ENCODE data around the gene SCN9A. TPM values are rescaled to one million over a fixed set of nuclear protein-coding genes. Genes with fewer than 3 reads are reported as not detected.

The SCN9A gene
- total and polyA plus RNA-seq, 2 of the 4 experiments (the other 2 are of a cell fraction), result 40.1 to 135 TPM

GRCh38 chr2:166376488-166376828, 714 bp upstream of the SCN9A start:
- dilution Hi-C loops (cut with HindIII; ENCODE audit: low sequenced_read_pairs, unreplicated experiment), result no loop called here
- ChIA-PET POLR2A (ENCODE audit: unreplicated experiment) (no interaction called here), CTCF (interaction anchor here (0.6 to 1.5 kb wide), 2 partner anchors 16 to 31 kb away, joined by 4 read pairs; no protein-coding TSS in a partner anchor)
- Histone ChIP-seq H4K5ac (ENCODE audit: low read depth, low read length) (peak overlapping the region; percentile 29), H2AFZ (replicated peaks; ENCODE audit: low read length, poor library complexity) (peak overlapping the region; percentile 97), H3K4me3 (ENCODE audit: insufficient read depth, low read depth, low read length) (peak overlapping the region; percentile 77), H3K14ac (replicated peaks; ENCODE audit: low read depth, low read length) (peak overlapping the region; percentile 73; the same call in 1 of the 2 replicates), H2BK15ac (ENCODE audit: low read depth, low read length) (0 out of 3 replicates have a peak overlapping the region, but pooled peaks have one; percentile 94), H3K9ac (ENCODE audit: low read depth, low read length) (peak overlapping the region; percentile 70), H3K4me1 (ENCODE audit: control insufficient read depth, insufficient read depth, low read length) (peaks cover 5% of the 10 kb centered on the region), H3K4ac (ENCODE audit: low read depth, low read length) (peak overlapping the region; percentile 85), H2AK9ac (replicated peaks; ENCODE audit: low read depth, low read length, poor library complexity) (peak overlapping the region; percentile 67), H3K4me2 (ENCODE audit: low read depth, low read length) (peak overlapping the region; percentile 77), H3K9me3 (ENCODE audit: control insufficient read depth, insufficient read depth, low read length) (no peaks in the 10 kb centered on the region), H2BK5ac (ENCODE audit: low read depth, low read length, poor library complexity, severe bottlenecking) (peak overlapping the region; percentile 72), H2BK120ac (ENCODE audit: low read depth, low read length) (peak overlapping the region; percentile 89), H4K91ac (ENCODE audit: insufficient read depth, low read depth, low read length) (peak overlapping the region; percentile 81), H3K56ac (ENCODE audit: extremely low read depth, insufficient read depth, low read length) (peak overlapping the region; percentile 21; the same call in 1 of the 2 replicates), H3K18ac (ENCODE audit: low read depth, low read length) (peak overlapping the region; percentile 19; the same call in 1 of the 2 replicates), H2AK5ac (ENCODE audit: low read depth, low read length) (no peak overlapping the region), H3K27ac (ENCODE audit: insufficient read depth, low read length) (peak overlapping the region; percentile 68), H3K27me3 (ENCODE audit: control insufficient read depth, insufficient read depth, low read length) (no peaks in the 10 kb centered on the region), H3K79me1 (ENCODE audit: low read depth in 1 of 2, low read length in 2 of 2) (peaks cover 4 to 17% of the 10 kb centered on the region in 2 experiments), H3K9me1 (ENCODE audit: insufficient read depth, low read length) (no peaks in the 10 kb centered on the region), H4K20me1 (ENCODE audit: insufficient read depth, low read length) (no peaks in the 10 kb centered on the region), H2BK20ac (ENCODE audit: low read depth, low read length) (peak overlapping the region; percentile 66; the same call in 1 of the 2 replicates), H4K8ac (ENCODE audit: low read depth in 2 of 2, low read length in 2 of 2) (peak overlapping the region; percentile 84 to 88; a peak in 3 of 4 replicates), H3K23ac (ENCODE audit: low read depth, low read length) (peak overlapping the region; percentile 68), H3K36me3 (ENCODE audit: control insufficient read depth, insufficient read depth, low read length) (no peaks in the 10 kb centered on the region)
- TF ChIP-seq RFX5 (IDR thresholded peaks at IDR 0.05; ENCODE audit: low read depth, low read length) (no peak), MXI1 (IDR thresholded peaks at IDR 0.05; ENCODE audit: borderline replicate concordance, low read depth, low read length) (no peak), RAD21 (IDR thresholded peaks at IDR 0.05; ENCODE audit: low read length) (no peak), RCOR1 (IDR thresholded peaks at IDR 0.05; ENCODE audit: insufficient replicate concordance, low read length) (no peak), USF2 (IDR thresholded peaks at IDR 0.05; ENCODE audit: low read depth, low read length) (no peak), BHLHE40 (IDR thresholded peaks at IDR 0.05; ENCODE audit: low read depth, low read length) (no peak), MAFK (IDR thresholded peaks at IDR 0.05; ENCODE audit: low read depth, low read length) (no peak), NFE2L2 (IDR thresholded peaks at IDR 0.05; ENCODE audit: low read depth, low read length) (no peak)
- TF ChIP-seq, protein P1, sequence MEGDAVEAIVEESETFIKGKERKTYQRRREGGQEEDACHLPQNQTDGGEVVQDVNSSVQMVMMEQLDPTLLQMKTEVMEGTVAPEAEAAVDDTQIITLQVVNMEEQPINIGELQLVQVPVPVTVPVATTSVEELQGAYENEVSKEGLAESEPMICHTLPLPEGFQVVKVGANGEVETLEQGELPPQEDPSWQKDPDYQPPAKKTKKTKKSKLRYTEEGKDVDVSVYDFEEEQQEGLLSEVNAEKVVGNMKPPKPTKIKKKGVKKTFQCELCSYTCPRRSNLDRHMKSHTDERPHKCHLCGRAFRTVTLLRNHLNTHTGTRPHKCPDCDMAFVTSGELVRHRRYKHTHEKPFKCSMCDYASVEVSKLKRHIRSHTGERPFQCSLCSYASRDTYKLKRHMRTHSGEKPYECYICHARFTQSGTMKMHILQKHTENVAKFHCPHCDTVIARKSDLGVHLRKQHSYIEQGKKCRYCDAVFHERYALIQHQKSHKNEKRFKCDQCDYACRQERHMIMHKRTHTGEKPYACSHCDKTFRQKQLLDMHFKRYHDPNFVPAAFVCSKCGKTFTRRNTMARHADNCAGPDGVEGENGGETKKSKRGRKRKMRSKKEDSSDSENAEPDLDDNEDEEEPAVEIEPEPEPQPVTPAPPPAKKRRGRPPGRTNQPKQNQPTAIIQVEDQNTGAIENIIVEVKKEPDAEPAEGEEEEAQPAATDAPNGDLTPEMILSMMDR (conservative IDR thresholded peaks at IDR 0.05; ENCODE audit: low read depth, low read length), result no peak
- DNase-seq, result no peak
- in situ Hi-C loops (cut with MboI; ENCODE audit: low sequenced_read_pairs), result no loop called here
- WGBS, 2 experiments (ENCODE audit: extremely low coverage in 2 of 2, insufficient read length in 1 of 2), result 7% methylated on average over 2 of the region's 11 CpGs; no CpG with 5 or more reads in 1 of the 2 experiments
- no TSS peak for BruUV-seq (replicated peaks)
- no peak for ATAC-seq (ENCODE audit: low read depth)
- intact Hi-C loops (cut with micrococcal nuclease), result loop anchor here (5.0 kb wide), 1 partner anchor 36 kb away; no protein-coding TSS in a partner anchor
